HG03460 (cell line): ENCODE data around the gene CACTIN.

Source experiments
- ATAC-seq: cut with Tn5 transposase; IDR thresholded peaks from one replicate; pipeline ENCODE4 v1.9.1; 2021; ENCODE audit not compliant: unreplicated experiment

Gene CACTIN

DNA sequence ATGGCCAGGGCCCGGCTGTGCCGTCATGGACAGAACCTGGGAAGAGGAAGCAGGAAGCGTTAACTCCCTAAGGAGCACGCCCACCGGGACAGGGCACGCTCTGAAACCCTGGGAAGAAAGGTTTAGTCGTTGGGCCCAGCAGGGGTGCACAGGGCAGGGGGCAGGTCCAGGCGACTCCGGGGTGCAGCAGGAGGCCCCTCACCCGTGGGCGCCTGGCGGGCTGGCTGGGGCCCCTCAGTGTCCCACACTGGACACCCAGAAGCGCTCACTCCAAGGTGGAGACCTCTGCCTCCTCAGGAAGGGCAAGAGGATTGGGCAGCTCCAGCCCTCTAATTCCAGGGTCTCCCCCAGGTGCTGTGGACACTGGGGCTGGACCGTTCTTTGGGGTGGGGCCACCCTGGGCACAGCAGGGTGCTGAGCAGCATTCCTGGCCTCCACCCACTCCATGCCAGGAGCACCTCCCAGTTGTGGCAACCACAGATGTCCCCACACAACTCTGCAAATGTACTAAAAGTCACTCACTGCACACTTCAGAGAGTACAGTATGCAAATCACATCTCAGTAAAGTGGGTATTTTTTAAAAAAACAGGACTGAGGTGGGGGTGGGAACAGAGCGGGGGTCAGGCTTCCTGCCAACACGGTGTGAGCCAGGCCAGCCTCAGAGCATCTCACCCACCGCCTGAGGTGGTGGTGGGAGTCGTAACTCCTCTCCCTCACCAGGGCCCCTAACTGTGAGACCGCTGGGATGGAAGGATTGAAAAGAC lies 38.5 kb upstream of the CACTIN start:
- ATAC-seq, result no peak

DNA sequence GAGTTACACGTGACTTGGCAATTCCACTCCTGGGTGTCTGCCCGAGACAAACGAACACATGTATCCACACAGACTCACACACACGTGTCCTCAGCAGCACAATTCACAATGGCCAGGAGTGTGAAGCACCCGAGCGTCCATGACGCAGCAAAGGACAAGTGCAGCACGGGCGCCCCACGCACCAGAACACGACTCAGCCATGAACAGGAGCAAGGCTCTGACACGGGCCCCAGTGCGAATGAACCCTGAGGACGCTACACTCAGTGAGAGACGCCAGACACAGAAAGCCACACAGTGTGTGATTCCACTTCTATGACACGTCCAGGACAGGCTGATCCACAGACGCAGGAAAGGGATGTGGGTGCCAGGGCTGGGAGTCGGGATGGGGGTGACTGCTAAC lies 37.2 kb upstream of the CACTIN start:
- no peak for ATAC-seq

DNA sequence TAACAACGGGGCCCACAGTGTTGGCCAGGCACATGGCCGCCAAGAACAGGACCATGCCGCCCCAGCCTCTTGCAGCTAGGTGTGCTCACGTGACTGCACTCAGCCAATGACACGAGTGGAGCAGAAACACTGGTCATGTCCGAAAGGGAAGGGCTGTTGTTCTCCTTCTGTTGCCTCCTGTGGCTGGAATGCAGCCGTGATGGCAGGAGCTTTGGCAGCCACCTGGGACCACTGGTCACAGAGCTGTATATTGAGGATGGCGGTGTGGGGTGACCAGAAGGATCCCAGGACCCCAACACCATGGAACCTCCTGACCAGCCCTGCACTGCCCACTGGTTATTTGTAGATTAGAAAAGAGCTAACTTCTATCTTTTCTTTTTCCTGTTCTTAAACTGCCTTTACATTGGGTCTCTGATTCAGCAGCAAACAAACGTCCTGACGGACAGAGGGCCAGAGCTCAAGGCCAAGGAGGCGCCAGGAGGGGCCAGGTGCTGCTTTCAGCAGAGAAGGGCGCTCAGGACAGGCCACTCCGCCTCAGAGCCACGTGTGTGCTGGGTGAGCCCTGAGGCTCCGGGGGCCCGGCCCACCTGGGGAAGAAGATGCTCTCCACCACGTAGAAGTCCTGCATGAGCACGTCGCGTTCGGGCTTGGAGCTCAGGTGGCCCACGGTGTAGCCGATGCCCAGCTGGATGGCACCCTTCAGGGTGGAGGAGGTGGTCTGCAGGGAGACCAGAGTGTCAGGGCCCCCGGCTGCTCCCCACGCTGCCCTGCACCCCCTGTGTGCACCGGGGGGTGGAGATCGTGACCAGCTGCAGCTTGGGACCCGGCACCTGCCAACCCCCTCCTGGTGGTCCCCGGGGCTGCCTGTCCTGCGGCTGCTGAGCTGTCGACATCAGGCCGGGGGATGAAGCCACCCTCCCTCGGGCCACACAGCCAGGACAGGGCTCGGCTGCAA lies 35.0 kb upstream of the CACTIN start:
- no peak for ATAC-seq

DNA sequence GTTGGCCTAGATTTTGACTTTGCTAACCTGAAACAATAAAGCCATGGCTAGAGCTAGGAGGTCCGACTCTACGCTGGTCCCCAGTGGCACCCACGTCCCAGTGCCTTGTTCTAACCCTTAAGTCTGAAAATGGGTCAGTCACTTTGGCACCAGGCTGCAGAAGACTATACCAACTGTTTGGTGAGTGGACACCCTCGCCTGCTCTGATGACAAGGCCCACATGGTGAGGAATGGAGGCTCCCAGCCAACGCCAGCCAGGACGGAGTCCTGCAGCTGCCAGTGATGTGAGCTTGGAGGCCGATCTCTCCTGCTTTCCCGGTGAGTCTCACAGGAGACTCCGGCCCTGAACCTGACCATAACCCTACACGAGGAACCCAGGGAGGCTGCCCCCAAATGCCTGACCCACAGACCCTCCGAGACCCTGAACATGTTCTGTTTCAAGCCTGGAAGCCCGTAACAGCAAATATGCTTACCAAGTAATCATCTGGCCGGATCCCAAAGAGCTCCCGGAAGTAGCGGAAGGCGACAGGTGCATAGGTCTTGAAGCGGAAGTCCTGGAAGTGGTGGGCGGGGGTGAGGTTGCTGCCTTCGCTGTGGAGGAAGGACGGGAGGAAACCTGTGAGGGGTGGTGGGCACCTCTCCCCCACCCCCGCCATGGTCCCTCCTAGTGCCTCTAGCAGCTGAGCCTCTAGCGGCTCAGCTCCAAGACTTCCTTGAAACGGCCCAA lies 34.1 kb upstream of the CACTIN start:
- ATAC-seq, result no peak

DNA sequence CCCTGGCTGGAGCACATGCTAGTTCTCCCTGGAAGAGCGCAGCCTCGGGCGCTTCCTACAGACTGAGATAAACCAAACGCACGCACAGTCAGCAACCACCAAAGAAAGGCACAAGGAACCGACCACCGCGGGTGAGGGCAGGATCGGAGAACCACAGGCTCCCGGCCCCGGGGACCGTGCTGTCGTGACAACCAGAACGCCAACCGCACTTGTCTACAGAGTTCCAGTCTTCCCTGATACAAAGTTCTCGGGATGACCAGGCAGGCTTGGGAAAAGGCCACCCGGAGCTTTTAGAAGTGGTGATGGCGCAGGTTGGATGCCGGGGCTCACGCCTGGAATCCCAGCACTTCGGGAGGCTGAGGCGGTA lies 33.1 kb upstream of the CACTIN start:
- no peak for ATAC-seq

DNA sequence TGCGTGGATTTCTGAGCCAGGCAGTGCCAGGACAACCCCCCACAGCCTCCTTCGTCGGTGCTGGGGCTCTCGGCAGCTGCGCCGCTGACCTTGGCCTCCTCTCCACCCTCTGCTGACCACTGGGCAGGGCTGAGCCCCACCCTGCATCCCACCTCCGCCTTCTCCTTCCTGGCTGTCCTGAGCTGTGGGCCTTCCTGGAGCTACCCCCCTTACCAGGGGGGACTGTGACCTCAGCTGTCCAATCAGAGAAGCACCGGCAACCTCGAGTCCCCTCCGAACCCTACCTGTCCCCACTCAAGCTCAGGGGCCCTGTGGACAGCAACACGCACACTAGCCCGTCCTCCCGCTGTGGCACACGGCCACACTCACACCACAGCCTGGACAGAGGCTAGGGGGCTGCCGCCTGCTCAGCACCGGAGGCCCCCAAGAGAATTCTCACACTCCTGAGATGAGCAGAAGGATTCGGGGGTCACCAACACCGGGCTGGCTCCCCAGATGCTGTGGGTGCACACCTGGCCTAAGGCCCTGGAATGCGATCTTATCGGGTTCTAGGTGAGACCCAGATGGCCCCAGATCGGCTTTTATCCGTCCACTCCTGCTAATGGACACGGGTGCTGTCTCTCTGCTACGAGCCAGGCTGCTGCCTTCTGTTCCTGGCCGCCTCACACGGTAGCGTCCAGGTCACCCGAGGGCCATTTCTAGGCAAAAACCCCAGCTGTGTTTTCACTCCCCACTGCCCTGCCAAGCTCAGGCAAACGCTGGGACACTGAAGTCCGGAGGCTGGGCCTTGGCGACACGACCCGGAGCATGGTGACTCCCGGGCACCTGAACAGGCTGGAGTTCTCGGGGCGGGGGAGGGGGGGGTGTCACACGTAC lies 32.5 kb upstream of the CACTIN start:
- ATAC-seq, result no peak

DNA sequence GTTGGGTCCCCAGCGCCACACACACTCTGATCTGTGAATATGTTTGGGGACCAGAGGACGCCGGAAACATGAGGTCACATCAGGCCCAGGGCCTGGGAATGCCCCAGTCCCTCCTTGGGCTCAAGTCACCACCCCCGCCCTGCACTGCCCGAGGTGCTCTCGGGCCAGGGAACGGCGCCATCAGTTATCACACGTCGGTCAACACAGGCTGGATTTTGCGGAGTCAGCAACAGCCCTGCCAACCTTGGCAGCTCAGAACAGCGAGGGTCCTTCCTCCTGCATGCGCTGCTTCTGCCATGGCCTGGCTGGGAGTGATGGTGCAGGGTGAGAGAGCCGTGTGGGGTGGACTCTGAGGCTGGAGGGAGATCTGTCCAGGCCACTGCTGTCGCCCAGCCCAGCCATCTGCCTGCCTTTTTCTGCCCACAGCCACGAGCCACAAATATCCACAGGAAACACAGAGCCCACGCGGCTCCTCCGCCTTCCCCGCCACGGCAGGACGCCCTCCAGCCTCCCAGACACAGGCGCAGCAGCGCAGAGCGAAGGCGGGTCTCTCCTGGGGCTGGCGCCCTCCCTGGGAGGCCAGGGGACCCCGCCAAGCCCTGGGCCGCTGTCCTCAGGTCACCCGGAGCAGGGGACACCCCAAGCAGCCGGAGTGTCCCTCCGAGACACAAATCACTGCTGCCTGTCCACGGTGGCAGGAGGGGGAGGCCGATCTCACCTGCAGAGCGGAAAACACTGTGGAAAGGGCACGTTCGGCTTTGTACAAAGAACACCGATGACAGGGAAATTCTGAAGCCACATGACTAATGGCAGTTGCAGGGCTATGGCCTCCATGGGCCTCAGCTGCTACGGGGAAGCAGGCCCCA lies 31.6 kb upstream of the CACTIN start:
- no peak for ATAC-seq

DNA sequence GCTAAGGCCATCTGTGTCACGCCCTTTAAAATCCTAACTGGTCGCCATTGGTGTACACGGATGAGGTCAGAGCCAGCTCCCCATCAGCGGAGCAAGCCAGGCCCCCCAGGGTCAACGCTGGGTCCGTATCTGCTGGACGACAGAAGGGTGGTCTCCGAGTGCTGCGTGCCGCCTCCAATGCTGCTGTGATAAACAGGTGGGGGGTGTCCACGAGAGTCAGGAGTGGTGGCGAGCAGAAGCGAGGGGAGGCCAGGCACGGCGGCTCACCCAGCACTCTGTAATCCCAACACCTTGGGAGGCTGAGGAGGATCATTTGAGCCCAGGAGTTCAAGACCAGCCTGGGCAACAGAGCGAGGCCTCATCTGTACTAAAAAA lies 30.8 kb upstream of the CACTIN start:
- no peak for ATAC-seq

DNA sequence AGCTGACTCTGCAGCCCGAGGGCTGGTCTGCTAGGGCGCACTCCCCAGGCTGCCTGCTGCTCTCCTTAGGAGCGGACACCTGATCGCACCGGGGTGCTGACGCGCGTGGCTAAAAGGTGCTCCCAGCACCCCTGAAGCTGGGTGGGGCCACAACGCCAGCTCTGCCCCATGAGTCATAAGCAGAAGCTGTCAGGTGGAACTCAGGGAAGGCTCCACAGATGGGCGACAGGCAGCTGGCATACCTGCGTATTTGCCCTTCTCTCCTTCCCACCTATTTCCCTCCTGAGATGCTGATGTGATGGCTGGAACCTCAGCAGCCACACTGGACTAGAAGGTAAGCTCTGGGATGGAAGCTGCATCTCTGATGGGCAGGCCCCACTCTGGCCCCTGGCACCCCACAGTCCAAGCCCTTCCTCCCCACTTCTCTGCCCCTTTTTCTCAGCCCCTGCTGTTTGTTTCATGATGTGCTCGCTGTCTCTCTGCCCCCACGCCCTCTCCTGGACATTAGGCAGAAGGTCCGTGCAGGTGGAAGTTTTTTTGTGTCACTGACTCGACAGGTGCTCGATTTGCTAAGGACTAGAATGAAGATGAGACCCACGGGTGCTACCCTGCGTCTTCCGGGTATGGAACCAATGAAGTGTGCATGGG lies 30.3 kb upstream of the CACTIN start:
- ATAC-seq, result no peak

DNA sequence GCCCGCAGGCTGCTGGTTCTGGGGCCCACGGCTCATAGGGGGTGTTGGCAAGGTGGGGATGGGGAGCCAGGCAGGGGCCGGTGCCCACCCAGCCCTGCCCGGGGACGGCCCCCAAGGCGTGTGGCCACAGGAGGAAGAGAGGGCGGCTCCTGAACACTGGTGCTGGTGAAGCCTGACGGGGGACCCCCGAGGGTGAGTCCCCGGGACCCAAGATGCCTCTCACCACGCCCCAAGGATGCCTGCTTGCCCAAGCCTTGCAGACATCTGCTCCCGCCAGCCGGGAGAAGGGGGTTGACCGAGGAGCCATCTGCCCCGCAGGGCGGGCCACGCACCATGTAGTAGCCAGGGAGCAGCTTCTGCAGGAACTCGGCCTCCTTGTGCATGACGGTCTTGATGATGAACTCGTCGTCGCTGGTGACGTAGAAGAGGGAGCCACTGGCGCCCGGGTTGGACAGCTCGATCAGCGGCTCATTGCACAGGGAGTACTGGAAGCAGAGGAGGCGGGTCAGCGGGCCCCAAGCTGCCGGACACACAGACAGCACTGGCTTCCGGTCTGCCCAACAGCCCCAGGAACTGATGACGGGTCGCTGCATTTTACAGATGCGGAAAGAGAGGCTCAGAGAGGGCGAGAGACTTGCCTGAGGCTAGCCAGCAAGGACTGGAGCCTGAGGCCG lies 29.6 kb upstream of the CACTIN start:
- ATAC-seq, result no peak

DNA sequence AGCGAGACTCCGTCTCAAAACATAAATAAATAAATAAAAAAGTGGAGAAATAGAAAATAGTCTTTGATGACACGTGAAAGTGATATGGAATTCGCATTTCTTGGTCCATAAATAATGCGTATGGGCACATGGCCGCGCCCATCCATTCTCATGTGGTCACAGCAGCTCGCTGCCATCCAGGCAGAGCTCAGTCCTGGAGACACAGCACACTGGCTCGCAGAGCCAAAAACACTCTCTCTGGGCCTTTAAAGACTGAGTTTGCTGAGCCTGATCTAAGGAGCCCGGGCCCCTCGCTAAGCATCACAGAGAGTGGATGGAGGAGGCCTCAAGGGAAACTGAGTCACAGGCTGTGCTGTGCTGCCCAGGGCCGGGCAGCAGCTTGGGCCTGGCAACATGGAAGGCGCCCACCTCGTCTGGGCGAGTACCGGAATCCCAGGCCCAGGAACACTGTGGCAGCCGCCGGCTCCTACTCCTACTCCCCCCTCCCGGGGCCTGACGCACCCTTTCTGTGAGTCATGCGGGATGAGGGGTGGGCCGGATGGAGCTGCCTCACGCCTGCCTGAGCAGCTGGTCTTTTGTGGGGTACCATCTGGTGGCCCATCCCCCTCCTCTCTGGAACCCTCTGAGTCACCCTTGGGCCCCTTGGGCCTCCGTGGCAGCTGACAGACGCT lies 28.9 kb upstream of the CACTIN start:
- no peak for ATAC-seq

DNA sequence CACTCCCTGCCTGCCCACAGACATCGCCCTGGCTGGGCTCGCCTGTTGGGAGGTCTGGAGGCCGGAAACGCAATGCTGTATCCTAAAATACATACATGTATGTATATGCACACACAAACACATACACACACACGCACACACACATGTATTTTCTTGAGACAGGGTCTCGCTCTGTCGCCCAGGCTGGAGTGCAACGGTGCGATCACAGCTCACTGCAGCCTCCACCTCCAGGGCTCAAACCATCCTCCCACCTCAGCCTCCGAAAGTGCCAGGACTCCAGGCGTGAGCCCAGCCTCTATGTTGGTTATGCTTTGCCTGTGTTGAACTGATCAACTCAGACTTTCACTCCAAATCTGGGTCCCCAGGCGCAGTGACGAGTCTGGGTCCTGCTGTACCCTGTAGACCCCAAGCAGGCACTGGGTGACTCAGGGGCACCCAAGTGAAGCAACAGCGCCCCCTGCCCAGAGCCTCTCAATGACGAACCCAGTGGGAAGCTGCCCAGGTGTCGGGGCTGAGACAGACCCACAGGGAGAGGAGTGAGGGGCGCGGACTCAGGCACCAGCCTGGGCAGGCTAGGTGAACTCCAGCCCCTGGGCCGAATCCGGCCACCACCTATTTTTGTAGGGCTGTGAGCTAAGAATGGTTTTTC lies 27.4 kb upstream of the CACTIN start:
- no peak for ATAC-seq

DNA sequence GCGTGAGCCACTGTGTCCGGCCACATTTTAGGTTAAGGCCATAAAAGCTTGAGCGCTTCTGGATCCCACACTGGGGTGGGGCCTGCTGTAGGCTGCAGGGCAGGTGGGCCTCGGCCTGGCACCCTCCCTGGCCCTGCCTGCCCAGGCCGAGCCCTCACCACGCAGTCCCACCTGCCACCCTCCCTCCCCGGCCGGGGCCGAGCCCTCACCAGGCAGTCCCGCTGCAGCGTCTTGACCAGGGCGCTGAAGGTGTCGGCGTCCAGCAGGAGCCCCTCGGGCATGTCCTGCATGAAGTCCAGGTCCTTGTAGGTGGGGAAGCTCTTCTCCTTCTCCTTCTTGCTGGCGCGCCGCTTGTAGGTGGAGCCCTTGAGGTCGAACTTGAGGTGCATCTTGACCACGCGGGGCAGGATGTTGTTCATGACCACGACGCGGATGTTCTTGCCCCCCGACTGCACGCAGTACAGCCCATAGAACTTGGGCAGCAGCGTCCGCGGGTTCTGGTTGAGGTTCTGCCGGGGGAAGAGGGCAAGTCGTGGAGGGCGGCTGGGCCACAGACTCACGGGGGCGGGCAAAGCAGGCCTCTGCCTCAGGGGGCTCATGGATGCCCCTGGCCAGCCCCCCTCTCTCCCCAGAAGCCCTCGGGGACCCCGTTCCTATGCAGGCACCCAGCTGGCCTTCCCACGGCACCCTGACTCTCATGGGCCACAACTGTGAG lies 26.6 kb upstream of the CACTIN start:
- ATAC-seq, result no peak

DNA sequence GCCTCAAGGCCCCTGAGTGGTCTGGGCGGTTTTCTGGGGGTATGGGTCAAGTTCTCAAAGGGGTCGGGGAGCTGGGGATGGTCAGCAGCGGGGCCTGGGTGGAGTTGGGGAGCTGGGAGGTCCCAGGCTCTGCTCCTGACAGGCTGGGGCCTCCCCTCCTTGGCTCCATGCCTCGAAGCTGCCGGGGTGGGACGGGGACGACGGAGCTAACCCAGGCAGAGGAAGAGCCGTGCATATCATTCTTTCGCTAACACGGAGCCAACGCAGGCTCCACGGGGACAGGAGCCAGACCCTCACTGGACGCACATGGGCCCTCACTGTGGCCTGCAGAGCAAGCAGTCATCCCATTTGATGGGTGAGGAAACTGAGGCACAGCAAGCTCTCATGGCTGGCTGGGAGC lies 25.8 kb upstream of the CACTIN start:
- ATAC-seq, result no peak

DNA sequence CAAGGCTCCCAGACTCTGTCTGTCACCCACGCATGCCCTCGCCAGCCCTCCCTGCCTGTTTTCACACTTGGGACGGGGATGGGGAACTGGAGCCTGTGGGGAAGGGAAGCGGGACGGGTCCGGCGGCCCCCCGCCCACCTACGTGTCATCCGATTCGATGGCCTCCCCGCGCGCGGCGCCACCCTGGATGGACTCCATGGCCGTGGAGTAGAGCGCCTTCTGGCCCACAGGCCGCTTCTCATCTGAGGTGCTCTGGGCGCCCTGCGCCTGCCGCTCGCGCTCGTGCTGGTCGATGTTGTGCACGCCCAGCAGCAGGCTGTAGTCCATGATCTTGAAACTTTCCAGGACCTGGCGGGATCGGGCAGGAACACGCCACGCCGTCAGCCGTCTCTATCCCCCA lies 25.1 kb upstream of the CACTIN start:
- no peak for ATAC-seq

DNA sequence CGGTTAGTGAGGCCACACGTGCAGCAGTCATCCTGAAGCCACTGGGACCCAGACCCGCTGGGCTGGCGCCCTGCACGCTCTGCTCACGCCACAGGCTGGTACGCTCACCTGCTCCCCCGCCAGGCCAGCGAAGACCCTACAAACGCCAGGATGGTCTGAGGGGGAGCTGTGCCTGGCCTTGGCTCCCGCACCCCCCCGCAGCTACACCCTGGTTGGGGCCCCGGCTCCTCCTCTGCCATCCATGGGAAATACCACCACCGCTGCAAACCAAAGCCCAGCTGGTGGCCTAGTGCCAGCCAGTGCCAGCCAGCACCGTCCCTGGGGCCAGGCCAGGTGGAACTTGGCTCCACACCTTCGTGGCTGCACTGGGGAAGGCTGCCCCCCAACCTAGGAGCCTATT lies 23.3 kb upstream of the CACTIN start:
- ATAC-seq, result no peak
